DOHH2 (cell line): Measurements from ENCODE around the gene KCNH3.

Experiments used
- H3F3A ChIP-seq: fragments of 200-600 bp; sonication (generic), shearing (Covaris generic); 2 replicates; pipeline ENCODE4 v1.6.0; 2016; ENCODE audit warnings: antibody characterized with exemption, mild to moderate bottlenecking; ENCODE audit not compliant: control insufficient read depth, insufficient read depth
- H3K27ac ChIP-seq: fragments of 200-600 bp; sonication (generic); 2 replicates; pipeline ENCODE4 v1.5.1; 2014; ENCODE audit warnings: low read depth, mild to moderate bottlenecking, low read length, moderate library complexity
- H3K27me3 ChIP-seq: fragments of 200-600 bp; sonication (generic); 2 replicates; pipeline ENCODE4 v1.6.1; 2014; ENCODE audit warnings: mild to moderate bottlenecking, low read length, mixed read lengths; ENCODE audit not compliant: control insufficient read depth
- H3K36me3 ChIP-seq: fragments of 200-600 bp; sonication (generic); 2 replicates; pipeline ENCODE4 v1.6.1; 2014; ENCODE audit warnings: mild to moderate bottlenecking, low read length, moderate library complexity, mixed read lengths; ENCODE audit not compliant: control insufficient read depth
- H3K4me1 ChIP-seq: fragments of 200-600 bp; sonication (generic); 2 replicates; pipeline ENCODE4 v1.6.1; 2014; ENCODE audit warnings: mild to moderate bottlenecking, low read length, mixed read lengths; ENCODE audit not compliant: control insufficient read depth
- H3K4me2 ChIP-seq: fragments of 200-600 bp; sonication (generic); 2 replicates; pipeline ENCODE4 v1.6.0; 2014; ENCODE audit warnings: mild to moderate bottlenecking, low read length, moderate library complexity
- H3K4me3 ChIP-seq: fragments of 200-600 bp; sonication (generic); 2 replicates; pipeline ENCODE4 v1.5.1; 2014; ENCODE audit warnings: mild to moderate bottlenecking, low read length, mixed read lengths
- H3K79me2 ChIP-seq: fragments of 200-600 bp; sonication (generic); 2 replicates; pipeline ENCODE4 v1.6.1; 2014; ENCODE audit warnings: mild to moderate bottlenecking, low read length, mixed read lengths; ENCODE audit not compliant: control insufficient read depth
- H3K9me2 ChIP-seq: fragments of 200-600 bp; sonication (generic); replicated peaks from 2 replicates; pipeline ENCODE4 v1.6.1; 2014; ENCODE audit warnings: mild to moderate bottlenecking, low read length, mixed read lengths; ENCODE audit not compliant: control insufficient read depth
- H3K9me3 ChIP-seq: fragments of 200-600 bp; sonication (generic); 2 replicates; pipeline ENCODE4 v1.6.1; 2014; ENCODE audit warnings: antibody characterized with exemption, low read length, mixed read lengths; ENCODE audit not compliant: control insufficient read depth, insufficient read depth
- H4K20me1 ChIP-seq: fragments of 200-600 bp; sonication (generic); 2 replicates; pipeline ENCODE4 v1.6.0; 2014; ENCODE audit warnings: low read depth, mild to moderate bottlenecking, antibody characterized with exemption, low read length, moderate library complexity; ENCODE audit not compliant: control insufficient read depth, insufficient read depth
- EZH2phosphoT487 ChIP-seq: fragments of 200-600 bp; sonication (generic); IDR thresholded peaks from 2 replicates; pipeline ENCODE4 v1.6.1; 2017; ENCODE audit warnings: borderline replicate concordance, mild to moderate bottlenecking, antibody characterized with exemption, low read length, moderate library complexity, mixed read lengths
- TF ChIP-seq, protein P1 (sequence below): fragments of 200-600 bp; sonication (generic); IDR thresholded peaks from one replicate; pipeline ENCODE4 v1.5.1; 2014; ENCODE audit warnings: antibody characterized with exemption, mild to moderate bottlenecking, low read depth, low read length; ENCODE audit not compliant: poor library complexity, severe bottlenecking

KCNH3 gene

DNA sequence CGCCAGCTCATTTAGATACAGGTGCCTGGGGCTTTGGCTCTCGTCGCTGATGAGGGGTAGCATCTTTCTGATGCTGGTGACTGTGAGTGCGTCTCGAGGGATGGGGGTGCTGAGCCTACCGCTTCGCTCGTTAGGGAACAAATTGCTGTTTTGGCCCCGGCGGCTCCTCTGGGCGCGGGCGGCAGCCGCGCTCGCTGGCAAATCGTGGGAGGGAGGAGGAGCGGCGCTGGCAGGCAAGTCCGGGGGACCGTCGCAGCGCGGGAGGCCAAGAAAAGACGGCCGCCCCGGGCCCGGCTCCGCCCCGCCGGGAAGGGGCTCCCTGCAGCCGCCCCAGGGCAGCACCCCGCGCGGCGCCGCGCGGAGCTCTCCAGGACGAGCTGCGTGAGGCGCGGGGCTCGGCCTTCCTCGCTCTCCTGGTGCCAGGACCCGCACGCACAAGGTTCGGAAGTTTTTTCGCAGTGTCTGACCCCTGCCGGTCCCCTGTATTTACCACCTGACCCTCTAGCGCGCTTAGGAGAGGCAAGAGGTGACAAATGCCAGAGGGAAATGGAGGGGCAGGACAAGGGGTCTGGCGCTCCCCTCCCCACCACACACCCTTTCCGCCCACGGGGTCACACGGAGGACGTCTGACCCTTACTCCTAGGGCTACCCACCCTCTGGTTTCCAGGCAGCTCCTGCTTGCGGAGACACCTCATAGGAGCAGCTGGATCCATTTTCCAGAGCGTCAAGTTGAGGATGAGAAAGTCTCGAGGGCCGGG, 899 bp upstream of the KCNH3 start:
- TF ChIP-seq, protein P1, sequence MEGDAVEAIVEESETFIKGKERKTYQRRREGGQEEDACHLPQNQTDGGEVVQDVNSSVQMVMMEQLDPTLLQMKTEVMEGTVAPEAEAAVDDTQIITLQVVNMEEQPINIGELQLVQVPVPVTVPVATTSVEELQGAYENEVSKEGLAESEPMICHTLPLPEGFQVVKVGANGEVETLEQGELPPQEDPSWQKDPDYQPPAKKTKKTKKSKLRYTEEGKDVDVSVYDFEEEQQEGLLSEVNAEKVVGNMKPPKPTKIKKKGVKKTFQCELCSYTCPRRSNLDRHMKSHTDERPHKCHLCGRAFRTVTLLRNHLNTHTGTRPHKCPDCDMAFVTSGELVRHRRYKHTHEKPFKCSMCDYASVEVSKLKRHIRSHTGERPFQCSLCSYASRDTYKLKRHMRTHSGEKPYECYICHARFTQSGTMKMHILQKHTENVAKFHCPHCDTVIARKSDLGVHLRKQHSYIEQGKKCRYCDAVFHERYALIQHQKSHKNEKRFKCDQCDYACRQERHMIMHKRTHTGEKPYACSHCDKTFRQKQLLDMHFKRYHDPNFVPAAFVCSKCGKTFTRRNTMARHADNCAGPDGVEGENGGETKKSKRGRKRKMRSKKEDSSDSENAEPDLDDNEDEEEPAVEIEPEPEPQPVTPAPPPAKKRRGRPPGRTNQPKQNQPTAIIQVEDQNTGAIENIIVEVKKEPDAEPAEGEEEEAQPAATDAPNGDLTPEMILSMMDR = no peak
- TF ChIP-seq EZH2phosphoT487 = no peak
- Histone ChIP-seq H3K9me3 (no peaks in the 10 kb centered on the region), H4K20me1 (no peaks in the 10 kb centered on the region), H3K4me3 (peak overlapping the region; percentile 72), H3K36me3 (no peaks in the 10 kb centered on the region), H3K27ac (peak overlapping the region; percentile 80), H3K79me2 (no peaks in the 10 kb centered on the region), H3K4me2 (peak overlapping the region; percentile 72), H3K9me2 (no peaks in the 10 kb centered on the region), H3F3A (peaks cover 21% of the 10 kb centered on the region), H3K27me3 (peaks cover 10% of the 10 kb centered on the region), H3K4me1 (peaks cover 50% of the 10 kb centered on the region)

DNA sequence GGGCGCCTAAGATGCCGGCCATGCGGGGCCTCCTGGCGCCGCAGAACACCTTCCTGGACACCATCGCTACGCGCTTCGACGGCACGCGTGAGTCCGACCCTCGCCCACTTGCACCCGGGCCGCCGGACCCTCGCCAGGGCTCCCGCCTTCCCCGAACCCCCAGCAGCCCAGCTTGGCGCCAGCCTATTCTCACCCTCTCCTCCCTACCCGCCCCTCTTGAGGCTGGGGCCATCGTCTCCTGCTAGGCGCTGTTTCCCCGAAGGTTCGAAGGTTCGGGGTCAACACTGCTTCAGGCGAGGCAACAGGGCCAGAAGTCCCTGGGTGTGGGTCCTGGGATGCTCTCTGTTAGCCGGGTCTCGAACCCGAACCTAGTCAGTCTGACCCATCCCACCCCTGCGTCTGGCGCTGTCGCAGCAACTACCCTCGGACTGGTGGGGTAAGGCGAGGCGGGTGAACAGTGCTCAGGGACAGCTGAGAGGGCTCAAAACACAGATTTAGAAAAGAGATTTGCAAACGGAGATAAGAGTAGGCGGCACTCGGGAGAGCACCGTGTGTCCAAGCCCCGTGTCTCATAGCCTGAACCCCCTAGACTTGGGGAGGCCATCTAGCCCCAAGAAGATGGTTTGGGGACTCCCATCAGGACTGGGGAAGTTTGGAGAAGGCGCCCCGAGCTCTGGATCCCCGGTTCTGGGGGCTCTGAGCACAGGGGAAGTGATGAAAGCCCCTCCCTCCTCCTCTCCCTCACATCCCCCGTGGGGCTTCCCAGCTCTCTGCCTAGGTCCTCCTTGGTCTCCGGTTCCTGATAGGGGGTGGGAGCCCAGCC, 787 bp downstream of the KCNH3 start:
- no peaks in the 10 kb centered on the region for H3K9me3 ChIP-seq
- no peaks in the 10 kb centered on the region for H3K36me3 ChIP-seq
- H4K20me1 ChIP-seq = no peaks in the 10 kb centered on the region
- peak overlapping the region; percentile 19; the same call in 1 of the 2 replicates for H3K4me3 ChIP-seq
- H3K4me2 ChIP-seq = peak overlapping the region; percentile 50
- no peaks in the 10 kb centered on the region for H3K79me2 ChIP-seq
- no peak overlapping the region for H3K27ac ChIP-seq
- peaks cover 21% of the 10 kb centered on the region for H3F3A ChIP-seq
- H3K27me3 ChIP-seq = peaks cover 10% of the 10 kb centered on the region
- TF ChIP-seq EZH2phosphoT487 = no peak
- TF ChIP-seq, protein P1 = no peak
- no peaks in the 10 kb centered on the region for H3K9me2 ChIP-seq
- H3K4me1 ChIP-seq = peaks cover 61% of the 10 kb centered on the region

DNA sequence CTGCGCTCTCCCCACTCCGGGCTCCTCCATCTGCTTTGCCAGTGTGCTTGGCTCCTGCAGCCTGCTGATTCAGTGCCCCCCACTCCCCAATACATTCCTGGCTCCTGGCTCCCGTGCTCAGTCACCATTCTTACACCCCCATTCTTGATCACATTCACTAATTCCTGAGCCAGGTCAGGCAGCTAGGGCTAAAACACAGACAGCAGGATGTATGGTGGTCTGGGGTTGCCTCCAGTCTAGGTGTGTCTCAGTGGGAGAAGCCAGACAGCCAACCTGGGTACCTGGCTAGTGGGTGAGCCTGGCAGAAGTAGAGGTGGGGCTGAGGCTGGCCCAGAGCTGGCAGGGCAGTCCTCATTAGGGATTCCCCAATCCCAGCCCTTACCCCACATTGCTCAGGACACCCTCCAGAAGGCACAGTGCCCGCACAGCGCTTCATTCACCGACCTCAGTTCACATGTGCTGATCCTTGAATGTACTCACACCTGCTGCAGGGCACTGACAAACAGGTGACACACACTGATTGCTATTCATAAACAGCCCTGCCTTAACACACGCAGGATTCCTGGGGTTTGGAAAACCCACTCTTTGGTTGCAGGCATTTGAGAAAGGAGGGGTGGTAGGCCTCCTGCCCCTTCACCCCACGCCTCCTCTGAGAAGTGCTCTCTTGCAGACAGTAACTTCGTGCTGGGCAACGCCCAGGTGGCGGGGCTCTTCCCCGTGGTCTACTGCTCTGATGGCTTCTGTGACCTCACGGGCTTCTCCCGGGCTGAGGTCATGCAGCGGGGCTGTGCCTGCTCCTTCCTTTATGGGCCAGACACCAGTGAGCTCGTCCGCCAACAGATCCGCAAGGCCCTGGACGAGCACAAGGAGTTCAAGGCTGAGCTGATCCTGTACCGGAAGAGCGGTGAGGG, 1.7 kb downstream of the KCNH3 start:
- Histone ChIP-seq H3K9me3 (no peaks in the 10 kb centered on the region), H3K4me3 (no peak overlapping the region), H3F3A (peaks cover 21% of the 10 kb centered on the region), H3K4me1 (peaks cover 69% of the 10 kb centered on the region), H3K9me2 (no peaks in the 10 kb centered on the region), H3K36me3 (no peaks in the 10 kb centered on the region), H3K79me2 (no peaks in the 10 kb centered on the region), H3K27ac (no peak overlapping the region), H4K20me1 (no peaks in the 10 kb centered on the region), H3K27me3 (peaks cover 10% of the 10 kb centered on the region), H3K4me2 (no peak overlapping the region)
- TF ChIP-seq, protein P1 = no peak
- TF ChIP-seq EZH2phosphoT487 = no peak
